NCI-H2196 treated with DMSO at 0.1 percent for 48 hours (cell line): ENCODE data around the gene ARMC3.
A peak's percentile ranks its signal among the peaks of the same experiment; 100 is the strongest.
"Not testable (repeated sequence)": the region's sequence is repeated elsewhere in the genome, so short reads cannot be mapped to it uniquely, and the experiment has no call there.

ENCODE experiments used
- DNase-seq: peaks from one replicate; lab custom pipeline; 2025; ENCODE audit not compliant: unreplicated experiment; lab: John Stamatoyannopoulos, UW

The ARMC3 gene

DNA sequence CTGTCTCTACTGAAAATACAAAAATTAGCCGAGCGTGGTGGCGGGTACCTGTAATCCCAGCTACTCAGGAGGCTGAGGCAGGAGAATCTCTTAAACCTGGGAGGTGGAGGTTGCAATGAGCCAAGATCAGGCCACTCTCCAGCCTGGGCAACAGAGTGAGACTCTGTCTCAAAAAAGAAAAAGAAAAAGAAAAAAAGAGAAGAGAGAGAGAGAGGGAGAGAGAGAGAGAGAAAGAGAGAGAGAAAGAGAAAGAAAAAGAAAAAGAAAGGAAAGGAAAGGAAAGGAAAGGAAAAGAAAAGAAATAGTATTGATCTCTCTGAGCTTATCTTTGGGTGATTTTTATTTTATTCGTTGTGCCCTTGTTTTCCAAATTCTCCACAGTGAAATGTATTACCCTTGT lies 1.2 kb downstream of the ARMC3 start:
- DNase-seq: not testable (repeated sequence)

DNA sequence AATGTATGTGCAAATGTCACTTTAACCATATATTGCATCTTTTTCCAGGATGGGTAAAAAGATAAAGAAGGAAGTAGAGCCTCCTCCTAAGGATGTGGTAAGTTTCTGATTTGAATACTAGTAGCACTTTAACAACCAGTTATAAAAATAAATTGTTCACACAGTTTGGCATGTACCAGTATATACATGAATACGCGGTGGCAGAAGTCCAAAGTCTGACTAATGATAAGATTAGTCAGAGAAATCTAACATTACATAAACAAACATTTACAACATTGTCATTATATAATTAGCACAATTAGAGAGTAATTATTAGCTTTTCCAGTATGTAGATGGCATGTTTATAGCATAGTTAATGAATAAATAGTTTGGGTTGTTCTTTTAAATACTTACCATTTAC lies 4.1 kb downstream of the ARMC3 start:
- DNase-seq: no peak

DNA sequence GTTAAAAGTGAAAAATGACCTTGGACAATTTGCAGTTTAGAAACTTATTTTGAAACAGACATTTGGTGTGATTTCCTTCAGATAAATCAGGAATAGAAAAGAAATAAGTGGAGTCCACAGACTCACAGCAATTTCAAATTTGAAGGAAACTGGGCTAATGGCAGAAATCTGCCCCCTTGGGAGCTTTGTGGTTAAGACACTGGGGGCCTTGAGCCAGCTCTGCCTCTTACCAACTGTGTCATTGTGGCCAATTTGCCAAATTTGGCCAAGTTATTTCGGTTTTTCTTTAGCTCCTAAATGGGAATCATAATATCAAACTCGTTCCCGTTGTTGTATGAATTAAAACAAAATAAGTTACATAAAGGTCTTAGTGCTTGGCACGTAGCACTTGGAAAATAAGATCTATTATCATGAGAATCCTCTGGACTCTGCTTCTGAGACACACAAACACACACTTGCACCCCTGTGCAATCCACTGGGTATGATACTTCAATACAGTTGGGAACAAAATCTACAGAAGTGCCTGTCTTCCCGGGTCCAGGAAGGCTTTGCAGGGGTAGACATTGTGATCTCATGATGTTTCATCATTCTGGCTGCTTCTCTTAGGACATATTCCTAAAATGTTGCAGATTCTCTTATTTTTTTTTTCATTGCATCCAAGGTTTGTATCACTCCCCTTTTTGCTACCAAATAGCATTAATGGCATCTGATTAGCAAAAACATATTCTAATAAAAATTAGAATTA lies 4.9 kb downstream of the ARMC3 start:
- no peak for DNase-seq

DNA sequence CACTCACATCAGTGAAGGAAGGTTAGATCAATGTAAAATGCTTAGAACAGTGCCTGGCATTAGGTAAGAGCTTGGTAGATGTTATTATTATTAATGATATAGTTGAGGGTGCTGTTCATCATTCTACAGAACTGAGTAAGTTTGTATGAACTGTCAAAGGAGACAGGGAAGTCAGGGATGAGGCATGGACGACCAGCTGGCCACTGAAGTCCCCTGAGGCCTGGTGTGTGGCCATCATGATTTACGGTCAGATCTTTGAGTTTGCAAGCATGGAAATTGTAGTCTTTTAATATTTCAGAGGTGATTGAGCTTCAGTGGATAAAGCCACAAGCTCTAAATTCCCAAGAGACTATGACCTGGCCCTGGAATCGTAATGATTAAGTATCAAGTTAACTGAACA lies 6.9 kb downstream of the ARMC3 start:
- DNase-seq: no peak

DNA sequence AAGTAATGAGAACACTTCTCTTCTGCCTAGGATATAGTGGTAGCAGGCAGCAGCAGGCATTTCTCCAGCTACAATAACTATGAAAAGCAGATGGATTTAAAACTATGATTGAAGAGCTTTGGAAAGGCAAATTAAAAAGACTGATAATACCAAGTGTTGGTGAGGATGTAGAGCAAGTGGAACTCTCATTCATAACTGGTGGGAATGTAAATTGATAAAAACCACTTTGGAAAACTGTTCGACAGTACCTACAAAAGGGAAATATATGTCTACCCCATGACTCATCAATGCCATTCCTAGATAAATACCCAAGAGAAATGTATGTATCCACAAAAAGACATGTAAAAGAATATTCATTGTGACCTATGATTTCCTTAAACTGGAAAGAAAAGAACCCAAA lies 14.6 kb downstream of the ARMC3 start:
- no peak for DNase-seq

DNA sequence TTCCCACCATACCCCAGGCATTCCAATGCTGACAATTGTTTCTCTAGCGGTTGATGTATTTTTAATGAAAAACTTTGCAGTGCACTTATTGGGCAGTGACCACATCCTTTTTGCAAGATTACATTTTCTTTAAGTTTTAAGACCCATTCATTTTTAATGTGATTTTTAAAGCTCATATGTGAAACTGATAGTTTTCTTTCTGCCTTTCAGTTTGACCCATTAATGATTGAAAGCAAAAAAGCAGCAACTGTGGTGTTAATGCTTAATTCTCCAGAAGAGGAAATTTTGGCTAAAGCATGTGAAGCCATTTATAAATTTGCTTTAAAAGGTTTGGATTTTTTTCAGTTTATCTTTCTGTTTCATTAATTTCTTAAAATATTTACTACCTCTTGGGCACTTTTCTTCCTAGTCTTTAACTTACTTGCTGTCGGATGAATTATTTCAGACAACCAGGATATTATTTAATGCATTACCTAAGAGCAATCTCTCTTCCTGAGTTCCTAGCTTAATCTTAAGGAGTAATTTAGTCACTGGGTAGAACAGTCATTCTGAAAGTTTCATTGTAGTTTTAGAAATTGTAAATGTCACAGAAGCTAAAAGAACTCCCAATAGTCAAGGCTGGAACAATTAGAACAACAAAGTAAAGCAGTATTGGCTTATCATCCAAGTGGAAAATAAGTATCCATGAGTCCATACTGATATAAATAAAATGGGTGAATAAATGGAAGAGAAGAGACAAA lies 18.3 kb downstream of the ARMC3 start:
- DNase-seq: no peak

DNA sequence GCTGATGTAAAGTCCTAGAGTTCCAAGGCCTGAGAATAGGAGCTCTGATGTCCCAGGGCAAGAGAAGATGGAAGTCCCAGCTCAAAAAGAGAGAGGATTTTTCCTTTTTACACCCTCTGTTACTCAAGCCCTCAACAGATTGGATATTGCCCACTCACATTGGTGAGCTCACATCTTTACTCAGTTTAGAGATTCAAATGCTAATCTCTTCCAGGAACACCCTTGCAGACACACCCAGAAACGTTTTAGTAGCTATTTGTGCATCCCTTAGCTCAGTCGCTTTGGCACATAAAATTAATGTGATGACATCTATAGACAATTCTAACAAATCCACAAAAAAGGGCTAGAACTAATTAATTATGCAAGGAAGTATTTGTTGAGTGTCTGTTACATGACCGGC lies 27.1 kb downstream of the ARMC3 start:
- no peak for DNase-seq

DNA sequence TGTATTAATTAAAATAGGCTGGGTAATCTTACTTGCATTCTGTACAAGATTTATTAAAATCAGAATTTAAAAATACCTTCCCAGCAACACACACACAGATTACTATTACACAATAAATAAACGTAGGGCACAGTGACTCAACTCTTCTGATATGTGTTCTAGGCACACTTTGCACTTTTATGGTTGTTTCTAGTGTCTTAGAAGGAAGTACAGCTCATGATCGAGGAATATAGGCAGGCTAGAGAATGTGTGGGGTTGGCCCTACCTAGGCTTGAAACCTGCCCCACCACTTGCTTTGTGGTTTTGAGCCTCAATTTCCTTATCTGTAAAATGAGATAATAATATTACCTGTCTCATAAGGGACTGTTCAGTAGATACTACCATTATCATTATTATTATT lies 30.5 kb downstream of the ARMC3 start:
- no peak for DNase-seq

DNA sequence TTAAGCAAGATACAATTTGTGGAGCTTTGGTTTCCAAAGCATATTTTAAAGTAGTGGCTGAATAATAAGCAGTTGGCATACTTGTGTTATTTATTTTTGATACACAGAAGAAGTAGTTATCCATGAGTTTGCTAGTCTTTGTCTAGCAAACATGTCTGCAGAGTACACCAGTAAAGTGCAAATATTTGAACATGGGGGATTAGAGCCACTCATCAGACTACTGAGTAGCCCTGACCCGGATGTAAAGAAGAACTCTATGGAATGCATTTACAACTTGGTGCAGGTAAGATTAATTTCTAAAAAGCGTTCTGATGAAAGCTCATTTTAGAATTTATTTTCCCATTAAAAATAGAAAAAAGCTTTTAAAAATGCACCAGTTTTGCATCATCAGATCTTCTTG lies 31.4 kb downstream of the ARMC3 start:
- no peak for DNase-seq

DNA sequence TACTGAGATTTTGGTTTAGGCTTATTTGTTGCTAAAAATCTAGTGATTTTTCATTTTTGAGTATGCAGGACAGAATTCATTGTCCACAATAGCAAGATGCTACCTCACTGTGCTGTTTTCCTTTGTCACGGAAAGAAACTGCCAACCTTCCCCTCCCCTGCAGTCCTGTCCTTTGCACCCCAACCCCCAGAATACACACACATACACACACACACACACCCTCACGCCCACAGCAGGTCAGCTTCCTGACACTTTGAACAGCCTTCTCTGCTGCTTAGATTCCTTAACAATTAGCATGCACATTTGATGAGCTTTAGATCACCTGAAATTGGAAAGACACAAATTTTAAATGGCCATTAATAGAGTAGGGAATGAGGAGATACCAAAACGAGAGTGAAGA lies 32.1 kb downstream of the ARMC3 start:
- DNase-seq: no peak

DNA sequence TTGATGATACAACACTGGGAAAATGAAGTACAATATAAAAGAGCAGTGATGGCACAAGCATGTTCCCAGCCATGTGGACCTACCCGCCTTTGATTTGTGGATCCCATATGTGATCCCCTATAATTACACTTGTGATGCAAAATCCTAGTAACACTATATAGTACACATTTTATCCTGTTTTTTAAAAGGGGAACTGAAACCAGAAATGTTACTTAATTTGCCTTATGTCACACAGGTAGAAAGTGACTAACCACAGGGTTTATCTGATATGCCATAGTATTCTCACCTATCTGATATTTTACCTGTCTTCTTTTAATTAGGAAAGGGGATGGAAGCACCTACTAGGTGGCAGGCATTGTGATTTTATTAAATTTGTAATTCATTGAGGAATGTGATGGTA lies 35.0 kb downstream of the ARMC3 start:
- DNase-seq: no peak

DNA sequence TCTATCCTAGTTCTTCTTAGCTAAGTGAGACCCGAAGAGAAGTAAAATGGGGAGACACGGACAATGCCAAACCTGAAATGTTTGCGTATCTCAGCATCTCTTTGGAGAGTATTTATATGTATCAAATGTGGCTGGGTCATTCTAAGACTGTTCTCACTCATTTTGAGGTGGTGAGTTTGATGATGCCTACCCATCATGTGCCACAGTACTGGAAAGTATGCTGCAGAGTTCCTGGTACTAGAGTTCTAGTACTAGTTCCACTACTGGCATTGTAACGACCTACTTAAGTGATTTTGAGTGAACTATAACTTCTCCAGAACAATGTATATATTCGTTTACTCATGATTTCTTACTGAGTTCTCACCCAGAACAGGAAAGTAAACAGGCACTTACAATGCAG lies 41.9 kb downstream of the ARMC3 start:
- no peak for DNase-seq

DNA sequence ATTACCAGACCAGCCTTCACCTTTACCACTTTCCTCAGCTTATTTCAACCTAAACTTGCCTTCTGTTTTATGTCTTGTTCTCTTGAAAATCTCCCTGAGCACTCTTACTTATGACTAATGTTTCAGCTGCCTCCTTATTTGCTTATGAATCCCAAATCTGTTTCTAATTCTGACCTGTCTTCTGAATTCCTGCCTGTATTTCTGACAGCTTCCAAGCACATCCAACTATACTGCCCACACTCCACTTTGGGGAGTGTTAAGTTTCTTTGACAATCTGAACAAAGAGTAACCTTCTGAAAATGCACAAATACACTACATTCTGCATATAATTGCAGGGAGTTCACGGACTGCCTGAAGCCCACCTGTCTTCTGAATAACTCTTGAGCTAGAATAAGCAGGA lies 48.7 kb downstream of the ARMC3 start:
- DNase-seq: no peak

DNA sequence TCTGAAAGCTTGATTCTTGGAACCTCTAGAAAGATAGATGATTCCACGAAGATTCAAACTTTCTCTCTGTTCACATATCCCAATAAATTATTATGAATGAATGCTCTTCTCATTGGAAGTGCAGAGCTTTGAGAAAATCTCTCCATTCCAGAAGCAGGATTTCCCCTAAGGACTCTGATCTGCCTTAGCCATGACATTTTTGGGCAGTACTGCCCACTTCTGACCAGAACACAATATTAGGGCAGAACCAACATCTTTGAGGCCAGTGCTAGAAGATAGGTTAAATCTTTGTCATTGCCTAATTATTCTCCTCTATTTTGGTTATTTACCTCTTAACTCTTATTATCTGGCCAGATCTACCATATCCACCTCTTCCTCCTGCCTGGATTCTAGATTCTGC lies 49.9 kb downstream of the ARMC3 start:
- no peak for DNase-seq

DNA sequence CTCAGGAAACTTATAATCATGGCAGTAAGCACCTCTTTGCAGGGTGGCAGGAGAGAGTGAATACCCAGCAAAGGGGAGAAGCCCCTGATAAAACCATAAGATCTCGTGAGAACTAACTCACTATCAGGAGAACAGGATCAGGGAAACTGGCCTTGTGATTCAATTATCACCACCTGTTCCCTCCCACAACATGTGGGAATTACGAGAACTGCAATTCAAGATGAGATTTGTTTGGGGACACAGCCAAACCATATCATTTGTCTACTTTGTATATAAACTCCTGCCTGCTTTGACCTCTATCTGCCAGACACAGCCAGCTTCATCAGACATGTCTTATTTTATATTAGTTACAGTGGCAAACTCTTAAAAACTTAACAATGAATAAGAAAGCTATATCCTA lies 50.4 kb downstream of the ARMC3 start:
- DNase-seq: no peak

DNA sequence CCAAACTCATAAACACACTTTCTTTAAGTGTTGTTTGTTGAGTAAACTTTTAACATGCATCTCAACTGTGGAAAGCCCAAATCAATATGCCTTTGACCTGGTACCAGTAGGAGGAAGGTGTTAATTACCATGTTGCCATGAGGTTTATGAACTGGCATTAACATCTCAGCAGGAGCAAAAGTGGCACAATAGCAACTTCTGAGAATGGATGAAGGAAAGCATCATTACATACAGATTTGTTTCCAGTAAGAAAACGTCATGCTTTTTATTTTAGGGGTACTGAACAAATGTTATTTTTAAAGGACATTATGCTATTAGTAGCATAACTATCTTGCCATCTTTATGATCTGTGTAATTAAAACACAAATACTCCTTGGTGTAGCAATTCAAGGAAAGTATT lies 51.1 kb downstream of the ARMC3 start:
- no peak for DNase-seq

DNA sequence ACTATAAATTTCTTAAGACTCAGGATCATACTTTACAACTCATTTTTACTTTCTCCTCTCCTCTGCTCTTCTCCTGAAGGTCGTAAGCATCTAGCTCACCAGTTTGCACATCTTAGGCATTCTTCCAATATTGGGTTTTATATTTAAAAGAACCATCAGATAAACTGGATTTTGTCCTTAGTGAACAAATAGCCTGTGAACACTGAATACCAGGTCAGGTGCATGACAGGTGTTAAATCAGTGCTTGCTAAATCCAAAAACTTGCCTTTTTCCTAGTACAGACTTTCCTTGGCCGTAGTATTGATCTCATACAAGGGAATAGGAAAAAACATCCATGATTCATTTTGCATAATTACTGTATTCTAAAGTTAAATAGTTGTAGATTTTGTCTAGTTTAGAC lies 53.0 kb downstream of the ARMC3 start:
- DNase-seq: no peak

DNA sequence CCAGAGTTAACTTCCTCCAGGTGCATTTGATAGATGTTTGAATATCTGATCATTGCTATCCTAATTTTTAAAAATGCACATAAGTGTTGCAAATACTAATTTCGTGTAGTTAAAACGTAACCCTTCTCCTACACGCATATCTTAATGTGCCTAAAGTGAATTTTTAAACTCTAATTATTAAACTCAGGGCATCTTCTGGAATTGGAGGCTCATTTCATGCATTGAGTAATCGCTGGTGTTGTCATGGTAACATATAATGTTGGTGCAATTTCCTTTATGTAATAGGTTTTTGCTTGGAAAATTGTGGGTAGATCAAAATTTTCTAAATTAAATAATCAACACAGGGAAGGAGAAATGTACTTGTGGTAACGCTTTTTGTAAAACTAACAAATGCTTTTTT lies 56.2 kb downstream of the ARMC3 start:
- DNase-seq: no peak

DNA sequence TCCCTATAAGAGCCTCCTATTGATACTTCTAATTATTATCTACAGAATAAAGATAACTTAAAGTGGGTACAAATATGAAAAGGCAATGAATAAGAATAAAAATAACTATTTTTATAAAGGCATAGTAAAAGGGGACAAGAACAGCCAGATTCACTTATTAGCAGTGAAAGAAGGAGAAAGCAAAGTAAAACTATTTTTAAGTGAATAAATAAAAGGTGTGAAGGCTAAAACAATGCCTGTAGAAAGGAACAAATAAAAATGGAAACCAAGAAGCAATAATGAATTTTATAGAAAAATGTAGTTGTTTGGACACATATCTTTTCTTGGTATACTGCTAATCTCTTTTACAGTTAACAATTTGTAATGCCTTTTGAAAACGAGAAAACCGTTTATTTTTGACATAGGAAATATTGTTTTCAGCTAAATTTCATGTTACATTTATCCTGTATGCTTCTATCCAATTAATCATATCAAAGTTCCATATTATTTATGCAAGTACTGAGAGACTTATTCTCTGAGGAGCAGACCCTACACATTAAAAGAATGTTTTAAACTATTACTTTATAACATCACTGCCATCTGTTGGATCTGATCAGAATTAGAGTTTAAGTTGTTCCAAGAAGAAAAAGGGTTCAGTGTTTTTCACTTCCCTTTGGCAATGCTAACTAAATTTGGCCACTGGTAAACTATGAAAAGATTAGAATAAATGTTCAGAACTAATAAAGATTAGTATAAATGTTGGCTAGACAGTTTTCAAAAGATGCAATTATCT lies 59.1 kb downstream of the ARMC3 start:
- peak; percentile 10 for DNase-seq

DNA sequence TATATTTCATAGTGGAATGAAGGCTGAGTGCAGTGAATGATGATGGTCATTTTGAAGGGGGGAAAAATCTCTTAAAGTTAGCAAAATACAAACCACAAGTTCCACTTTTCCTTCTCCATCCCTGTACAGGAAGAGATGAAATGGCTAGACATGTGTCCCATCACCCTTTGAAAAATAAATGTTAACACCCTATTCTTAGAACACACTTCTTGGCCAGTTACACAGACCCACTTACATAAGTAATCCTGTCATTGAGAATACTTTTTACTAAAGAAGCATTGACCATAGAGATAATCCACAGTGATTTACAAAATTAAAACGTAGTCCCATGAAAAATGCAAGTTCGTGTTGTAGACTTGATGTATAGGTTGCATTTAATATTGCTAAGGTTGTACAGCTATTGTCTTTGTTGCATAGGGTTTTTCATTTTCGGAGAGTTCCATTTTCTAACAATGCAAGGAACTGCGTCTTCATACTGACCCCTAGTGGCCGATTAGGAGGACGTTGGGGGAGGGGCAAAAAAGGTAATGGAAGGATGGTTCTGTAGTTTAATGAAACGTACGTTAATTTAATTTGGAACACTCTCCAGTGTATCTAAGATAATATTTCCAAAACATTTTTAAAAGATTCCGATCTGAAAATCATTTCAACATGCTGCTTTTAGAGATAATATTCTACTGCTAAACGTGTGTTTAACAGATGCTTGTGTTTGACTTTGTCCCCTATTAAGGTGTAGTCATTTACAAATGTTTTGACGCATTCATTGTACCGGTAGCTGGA lies 60.9 kb downstream of the ARMC3 start:
- peak; percentile 31 for DNase-seq

DNA sequence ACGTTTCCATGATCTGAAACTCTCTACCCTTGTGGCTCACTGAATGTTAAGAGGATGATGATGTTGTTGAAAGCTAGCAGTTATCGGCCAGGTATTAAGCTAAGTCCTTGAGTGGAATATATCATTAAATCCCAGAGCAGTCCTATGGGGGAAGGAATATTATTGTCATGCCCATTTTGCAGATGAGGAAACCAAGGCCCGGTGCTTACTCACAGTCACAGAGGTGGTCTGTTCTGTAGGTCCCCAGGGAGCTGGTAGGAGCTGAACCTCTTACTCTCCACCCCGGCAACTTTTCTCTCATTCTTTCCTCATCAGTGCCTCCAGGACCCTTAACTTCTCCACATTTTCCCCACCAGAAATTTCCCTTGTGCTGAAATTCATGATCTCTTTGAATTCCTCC lies 62.6 kb downstream of the ARMC3 start:
- no peak for DNase-seq
